NB4 (cell line): ENCODE measurements around the gene MAGI2.

Source experiments
- DNase-seq: peaks from one replicate; pipeline ENCODE4 v3.0.0; 2010; ENCODE audit warnings: low read depth
- H3K4me3 ChIP-seq: one replicate; pipeline ENCODE4 v1.5.1; 2011; ENCODE audit warnings: mild to moderate bottlenecking, low read depth, low read length, moderate library complexity
- MAX ChIP-seq: IDR thresholded peaks from 2 replicates; pipeline ENCODE4 v1.6.1; 2011; ENCODE audit warnings: low read depth, low read length
- MYC ChIP-seq: IDR thresholded peaks from 2 replicates; pipeline ENCODE4 v1.6.1; 2011; ENCODE audit warnings: low read depth, low read length
- POLR2A ChIP-seq: IDR thresholded peaks from 2 replicates; pipeline ENCODE4 v1.6.1; 2011; ENCODE audit warnings: mild to moderate bottlenecking; ENCODE audit not compliant: insufficient read length; ENCODE audit errors: extremely low read depth
- TF ChIP-seq, protein P1 (sequence below): IDR thresholded peaks from one replicate; pipeline ENCODE4 v1.5.1; 2012; ENCODE audit warnings: low read depth, low read length

Gene MAGI2

GRCh38 chr7:78261302-78261701, 1192.2 kb downstream of the MAGI2 start:
- TF ChIP-seq, protein P1, sequence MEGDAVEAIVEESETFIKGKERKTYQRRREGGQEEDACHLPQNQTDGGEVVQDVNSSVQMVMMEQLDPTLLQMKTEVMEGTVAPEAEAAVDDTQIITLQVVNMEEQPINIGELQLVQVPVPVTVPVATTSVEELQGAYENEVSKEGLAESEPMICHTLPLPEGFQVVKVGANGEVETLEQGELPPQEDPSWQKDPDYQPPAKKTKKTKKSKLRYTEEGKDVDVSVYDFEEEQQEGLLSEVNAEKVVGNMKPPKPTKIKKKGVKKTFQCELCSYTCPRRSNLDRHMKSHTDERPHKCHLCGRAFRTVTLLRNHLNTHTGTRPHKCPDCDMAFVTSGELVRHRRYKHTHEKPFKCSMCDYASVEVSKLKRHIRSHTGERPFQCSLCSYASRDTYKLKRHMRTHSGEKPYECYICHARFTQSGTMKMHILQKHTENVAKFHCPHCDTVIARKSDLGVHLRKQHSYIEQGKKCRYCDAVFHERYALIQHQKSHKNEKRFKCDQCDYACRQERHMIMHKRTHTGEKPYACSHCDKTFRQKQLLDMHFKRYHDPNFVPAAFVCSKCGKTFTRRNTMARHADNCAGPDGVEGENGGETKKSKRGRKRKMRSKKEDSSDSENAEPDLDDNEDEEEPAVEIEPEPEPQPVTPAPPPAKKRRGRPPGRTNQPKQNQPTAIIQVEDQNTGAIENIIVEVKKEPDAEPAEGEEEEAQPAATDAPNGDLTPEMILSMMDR = no peak
- TF ChIP-seq MYC (no peak), POLR2A (no peak), MAX (no peak)
- H3K4me3 ChIP-seq = no peak overlapping the region
- no peak for DNase-seq

DNA sequence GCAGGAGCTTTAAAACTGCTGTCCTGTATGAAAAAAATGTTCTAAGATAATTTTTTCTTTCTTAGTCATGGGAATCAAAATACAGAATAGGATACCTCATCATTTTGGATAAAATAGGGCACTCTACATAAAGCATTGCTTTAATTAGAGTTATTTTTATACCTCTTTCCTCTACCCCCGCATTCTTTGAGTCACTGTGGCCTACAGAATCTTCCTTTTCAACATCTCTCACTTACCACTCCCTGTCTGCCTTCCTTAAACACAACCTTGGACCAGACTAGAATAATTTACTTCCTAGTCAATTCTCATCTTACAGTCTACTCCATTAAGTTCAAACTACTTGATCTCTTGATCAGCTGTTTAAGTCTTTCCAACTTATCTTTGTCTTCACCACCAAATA, 1192.6 kb downstream of the MAGI2 start:
- TF ChIP-seq, protein P1 = no peak
- TF ChIP-seq POLR2A (no peak), MAX (no peak), MYC (no peak)
- no peak for DNase-seq
- H3K4me3 ChIP-seq = no peak overlapping the region

GRCh38 chr7:78254726-78255055, 1198.8 kb downstream of the MAGI2 start:
- TF ChIP-seq POLR2A (no peak), MAX (0 out of 2 replicates have a peak, but pooled peaks have one; percentile 17)
- TF ChIP-seq, protein P1 = no peak
- no peak overlapping the region for H3K4me3 ChIP-seq
- no peak for DNase-seq

GRCh38 chr7:78253850-78254725, 1199.4 kb downstream of the MAGI2 start:
- no peak for DNase-seq
- no peak overlapping the region for H3K4me3 ChIP-seq
- TF ChIP-seq MYC = no peak
- TF ChIP-seq, protein P1 = no peak
- no peak for TF ChIP-seq POLR2A
- no peak for TF ChIP-seq MAX

GRCh38 chr7:78248867-78249266, 1204.6 kb downstream of the MAGI2 start:
- DNase-seq = no peak
- TF ChIP-seq POLR2A (no peak), MYC (no peak), MAX (no peak)
- TF ChIP-seq, protein P1 = no peak
- no peak overlapping the region for H3K4me3 ChIP-seq
